AG09319 (cell line): Measurements from ENCODE around the gene CFAP43.

ENCODE experiments used
- DNase-seq: peaks from one replicate; pipeline ENCODE4 v3.0.0-alpha.2; 2010; ENCODE audit warnings: low read depth; ENCODE audit errors: extremely low read depth
- TF ChIP-seq, protein P1 (sequence below): IDR thresholded peaks from 2 replicates; pipeline ENCODE4 v1.5.1; 2011; ENCODE audit warnings: low read depth, mild to moderate bottlenecking, inconsistent platforms, low read length, moderate library complexity

The CFAP43 gene

DNA sequence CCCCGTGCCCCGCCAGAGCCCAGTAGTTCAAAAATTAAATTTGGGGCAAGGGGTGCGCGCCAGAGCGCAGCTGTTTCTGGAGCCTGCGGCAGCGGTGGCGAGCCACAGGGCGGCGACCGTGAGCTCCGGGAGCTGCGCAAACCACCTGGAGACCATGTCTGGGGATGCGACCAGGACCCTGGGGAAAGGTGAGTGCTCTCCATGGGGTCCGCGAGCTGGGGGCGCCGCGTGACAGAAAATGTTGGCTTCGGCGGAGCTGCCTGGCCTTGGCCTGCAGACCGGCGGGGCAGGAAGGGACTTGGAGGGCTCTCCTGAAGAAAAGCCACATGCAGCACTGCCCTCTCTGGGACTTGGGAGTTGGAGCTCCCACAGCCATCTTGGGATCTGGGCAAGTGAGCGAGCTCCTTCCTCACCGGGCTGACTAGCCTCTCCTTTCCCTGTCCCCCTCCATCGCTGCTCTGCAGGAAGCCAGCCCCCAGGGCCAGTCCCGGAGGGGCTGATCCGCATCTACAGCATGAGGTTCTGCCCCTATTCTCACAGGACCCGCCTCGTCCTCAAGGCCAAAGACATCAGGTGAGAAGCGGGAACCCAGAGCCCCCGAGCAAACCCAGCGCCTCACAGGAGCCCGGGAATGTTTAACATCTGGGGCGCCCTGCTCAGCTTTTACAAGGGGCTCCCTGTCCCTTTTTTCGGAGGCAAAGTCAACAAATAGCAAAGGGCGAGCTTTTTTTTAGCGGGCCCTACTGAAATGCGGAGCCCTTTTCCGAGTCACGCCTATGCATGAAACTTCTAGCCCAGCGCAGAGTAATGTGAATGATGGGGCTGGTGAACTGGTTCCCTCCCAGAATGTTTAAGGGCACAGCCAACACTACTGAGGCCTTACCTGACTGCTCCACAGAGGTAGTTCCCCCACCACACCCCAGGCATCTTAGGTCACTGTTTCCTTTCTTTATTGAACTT, 42.9 kb upstream of the CFAP43 start:
- DNase-seq: no peak
- TF ChIP-seq, protein P1, sequence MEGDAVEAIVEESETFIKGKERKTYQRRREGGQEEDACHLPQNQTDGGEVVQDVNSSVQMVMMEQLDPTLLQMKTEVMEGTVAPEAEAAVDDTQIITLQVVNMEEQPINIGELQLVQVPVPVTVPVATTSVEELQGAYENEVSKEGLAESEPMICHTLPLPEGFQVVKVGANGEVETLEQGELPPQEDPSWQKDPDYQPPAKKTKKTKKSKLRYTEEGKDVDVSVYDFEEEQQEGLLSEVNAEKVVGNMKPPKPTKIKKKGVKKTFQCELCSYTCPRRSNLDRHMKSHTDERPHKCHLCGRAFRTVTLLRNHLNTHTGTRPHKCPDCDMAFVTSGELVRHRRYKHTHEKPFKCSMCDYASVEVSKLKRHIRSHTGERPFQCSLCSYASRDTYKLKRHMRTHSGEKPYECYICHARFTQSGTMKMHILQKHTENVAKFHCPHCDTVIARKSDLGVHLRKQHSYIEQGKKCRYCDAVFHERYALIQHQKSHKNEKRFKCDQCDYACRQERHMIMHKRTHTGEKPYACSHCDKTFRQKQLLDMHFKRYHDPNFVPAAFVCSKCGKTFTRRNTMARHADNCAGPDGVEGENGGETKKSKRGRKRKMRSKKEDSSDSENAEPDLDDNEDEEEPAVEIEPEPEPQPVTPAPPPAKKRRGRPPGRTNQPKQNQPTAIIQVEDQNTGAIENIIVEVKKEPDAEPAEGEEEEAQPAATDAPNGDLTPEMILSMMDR: peak; percentile 94

DNA sequence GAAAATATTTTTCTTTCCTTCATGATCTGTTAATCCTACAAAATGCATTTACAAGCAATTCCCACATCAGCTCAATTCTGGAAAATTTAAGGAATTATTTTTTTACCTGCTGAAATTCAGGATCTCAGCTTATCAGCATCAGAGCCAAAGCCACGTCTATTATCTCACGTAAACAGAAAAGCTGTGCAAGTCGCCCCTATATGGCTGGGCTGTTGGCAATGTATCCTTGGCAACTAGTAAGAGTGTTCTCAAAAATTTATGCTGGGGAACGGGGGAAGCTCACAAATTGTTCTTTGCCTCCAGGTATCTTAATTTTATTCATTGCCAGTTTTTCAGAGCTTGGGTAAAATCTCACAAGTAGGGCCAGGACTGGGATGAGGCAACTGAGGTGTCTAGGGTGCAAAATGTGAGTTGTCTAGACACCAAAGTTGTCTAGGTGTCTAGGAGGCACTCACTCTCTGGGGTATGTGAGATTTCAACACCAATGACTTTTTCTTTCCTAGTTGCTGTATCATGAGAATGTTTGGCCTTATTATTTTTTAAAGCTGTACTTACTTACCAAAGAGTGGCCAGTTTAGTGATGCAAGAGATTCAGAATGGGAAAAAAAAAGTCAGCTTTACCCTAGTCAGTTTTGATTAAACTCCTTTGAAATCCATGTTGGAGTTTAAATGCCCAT, 41.9 kb upstream of the CFAP43 start:
- no peak for DNase-seq
- TF ChIP-seq, protein P1: no peak

DNA sequence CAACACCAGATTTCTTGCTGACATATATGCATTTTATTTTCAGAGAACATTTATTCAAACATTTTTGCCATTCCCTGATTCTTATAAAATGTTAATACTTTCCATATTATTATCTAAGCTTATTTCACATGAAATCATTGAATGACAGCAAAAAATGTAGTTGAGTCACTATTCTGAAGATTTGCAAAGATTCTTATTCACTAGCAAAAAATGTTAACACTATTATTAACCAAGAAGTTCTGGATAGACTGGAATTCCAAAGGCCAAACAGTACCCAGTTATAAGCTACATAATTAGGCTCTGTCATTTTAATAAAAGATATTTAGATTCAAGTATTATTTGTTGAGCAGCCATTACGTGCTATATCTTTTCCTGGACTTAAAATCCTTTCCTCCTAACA, 41.1 kb upstream of the CFAP43 start:
- TF ChIP-seq, protein P1: no peak
- no peak for DNase-seq

DNA sequence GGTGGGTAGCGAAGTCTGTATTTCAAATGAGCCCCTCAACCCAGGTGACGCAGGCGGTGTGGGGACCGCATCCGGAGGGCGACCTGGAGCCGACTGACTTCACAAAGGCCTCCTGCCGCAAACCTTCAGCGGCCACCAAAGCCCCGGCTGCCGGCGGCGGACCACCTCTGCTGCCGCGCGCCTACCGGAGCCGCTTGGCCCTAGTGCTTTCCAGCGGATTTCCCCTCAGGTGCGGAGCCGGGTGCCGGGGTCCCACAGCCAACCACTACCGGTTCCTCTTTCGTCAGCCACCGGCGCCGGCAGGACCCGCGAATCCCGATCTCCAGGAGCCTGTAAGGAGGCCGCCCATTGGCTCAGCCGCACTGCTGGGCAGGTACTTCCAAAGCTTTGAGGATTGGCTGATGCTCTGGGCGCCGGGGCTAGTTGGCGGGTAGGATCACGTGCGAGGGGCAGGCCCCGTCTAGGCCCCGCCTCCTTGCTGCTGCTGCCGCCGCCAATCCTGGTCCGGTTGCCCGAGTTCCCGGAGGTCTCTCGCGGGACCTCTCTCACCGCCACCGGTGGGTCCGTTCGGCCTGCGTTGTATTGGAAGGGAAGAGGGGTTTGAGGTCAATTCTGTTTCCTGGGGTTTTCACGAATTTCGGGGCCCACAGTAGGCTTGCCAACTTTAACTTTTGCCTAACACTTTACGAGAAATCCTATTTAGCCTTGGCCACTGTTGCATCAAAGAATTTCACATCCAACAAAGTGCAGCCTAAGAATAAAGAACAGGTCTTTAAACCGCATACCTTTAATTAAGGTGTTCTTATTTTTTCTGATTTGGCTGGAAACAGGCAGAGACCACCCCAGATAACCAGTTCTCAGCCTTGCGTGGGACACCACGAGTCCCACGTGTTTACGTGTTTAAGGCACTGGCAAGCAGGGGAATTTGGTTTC, 36.8 kb upstream of the CFAP43 start, which contains the start of gene GSTO2:
Gene GSTO2 (plus strand): TSS at position 472 of the 933 bp plus-strand sequence. CDS start 5,732 bp downstream, outside the sequence.
- TF ChIP-seq, protein P1: no peak
- DNase-seq: peak; percentile 76

DNA sequence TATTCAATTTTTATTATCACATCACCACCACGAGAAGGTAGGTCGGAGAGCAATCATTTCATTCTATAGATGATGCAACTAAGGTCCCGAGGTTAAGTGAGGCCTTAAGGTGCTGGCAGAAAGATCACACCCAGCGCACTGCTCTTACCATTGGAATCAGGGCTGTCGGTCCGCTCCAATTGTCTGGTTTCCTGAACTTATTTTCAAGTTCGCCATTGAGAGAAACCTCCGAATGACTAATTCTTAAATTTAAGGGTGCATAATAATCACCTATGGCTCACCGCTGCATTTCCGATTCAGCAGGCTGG, 36.2 kb upstream of the CFAP43 start:
- no peak for DNase-seq
- TF ChIP-seq, protein P1: no peak

DNA sequence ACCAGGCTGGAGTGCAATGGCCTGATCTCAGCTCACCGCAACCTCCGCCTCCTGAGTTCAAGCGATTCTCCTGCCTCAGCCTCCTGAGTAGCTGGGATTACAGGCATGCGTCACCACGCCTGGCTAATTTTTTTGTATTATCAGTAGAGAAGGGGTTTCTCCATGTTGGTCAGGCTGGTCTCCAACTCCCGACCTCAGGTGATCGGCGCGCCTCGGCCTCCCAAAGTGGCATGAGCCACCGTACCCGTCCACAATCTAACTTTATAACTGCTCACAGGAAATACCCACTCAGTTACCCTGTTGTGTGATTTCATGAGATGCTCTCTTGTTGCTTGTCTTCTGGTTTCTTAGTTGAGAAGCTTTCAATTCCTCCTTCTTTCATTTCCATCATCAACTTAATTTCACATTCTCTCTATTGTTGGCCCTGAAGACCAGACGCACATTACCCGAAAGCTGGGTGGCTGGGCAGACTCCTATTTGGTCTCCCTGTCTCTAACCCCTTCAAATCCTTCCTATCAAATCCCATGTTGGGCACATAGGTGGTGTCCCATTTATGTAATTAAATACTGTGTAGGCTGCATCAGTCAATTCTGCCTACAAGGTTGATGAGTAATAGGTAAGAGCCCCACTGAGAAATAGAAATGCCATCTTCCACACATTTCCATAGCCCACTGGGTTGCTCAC, 35.7 kb upstream of the CFAP43 start:
- DNase-seq: no peak

More for the DNA sequence above, 35.7 kb upstream of the CFAP43 start:
- TF ChIP-seq, protein P1: no peak
